ENCODE results near the gene ATP2B3.

DNA sequence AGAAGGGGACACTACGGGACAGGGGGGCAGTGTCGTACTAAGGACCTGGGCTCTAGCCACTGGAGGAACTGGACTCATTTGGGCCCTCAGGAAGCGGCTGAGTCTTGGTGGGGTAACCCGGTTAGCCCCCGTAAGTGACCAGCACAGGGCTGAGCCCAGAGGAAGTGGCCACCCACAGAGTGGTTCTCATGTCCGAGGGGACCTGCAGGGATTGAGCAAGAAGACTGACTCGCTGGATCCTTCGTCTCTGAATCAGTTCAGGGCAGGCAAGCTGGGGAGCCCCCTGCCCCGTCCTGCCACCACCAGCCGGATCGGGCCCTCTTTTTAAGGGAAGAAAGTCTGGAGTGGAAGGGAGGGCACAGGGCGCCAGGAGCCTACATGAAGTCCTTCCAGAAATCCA is 23.4 kb upstream of the ATP2B3 start:
- TF ChIP-seq POLR2A (IDR thresholded peaks at IDR 0.05) = no peak
- no peak for TF ChIP-seq CTCF (IDR thresholded peaks at IDR 0.05)

Data from heart left ventricle (tissue), 13 donors.